Stimulated activated CD8-positive, alpha-beta memory T cell treated with anti-CD3 and anti-CD28 coated beads, Interleukin-12 subunit alpha, Interleukin-12 subunit beta, amount 100 ng/mL, for 24 hours (primary cell): ENCODE data around the gene NIPAL3.

Experiments
- DNase-seq: peaks from one replicate; pipeline ENCODE4 v3.0.0-alpha.2; 2020; ENCODE audit errors: extremely low read depth

NIPAL3 gene

DNA sequence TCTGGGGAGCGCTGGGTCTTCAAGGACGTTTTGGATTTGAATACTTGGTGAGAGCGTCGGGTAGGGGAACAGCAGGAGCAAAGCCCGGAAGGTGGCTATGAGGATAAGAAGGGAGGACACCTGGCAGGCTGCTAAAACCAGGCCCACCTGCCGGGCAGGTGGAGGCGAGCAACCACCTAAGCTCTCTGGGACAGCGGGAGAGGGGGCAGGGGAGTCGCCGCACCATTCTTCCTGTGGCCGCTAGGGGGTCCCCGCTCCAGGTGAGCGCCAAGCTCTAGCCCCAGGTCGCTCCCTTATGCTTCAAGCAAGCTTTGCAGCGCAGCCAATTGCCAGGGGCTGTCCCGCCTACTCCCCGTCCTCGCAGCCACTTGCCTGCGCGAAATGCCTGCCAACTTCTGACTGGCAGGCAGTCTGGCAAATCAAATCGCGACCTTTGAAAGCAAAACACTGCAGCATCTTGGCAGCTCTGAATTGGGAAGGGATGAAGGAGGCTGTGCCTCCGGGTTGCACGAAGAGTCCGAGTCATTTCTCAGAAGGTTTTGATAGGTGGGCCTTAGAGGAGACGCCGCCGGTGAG, at the start of gene NIPAL3:
TSS of gene NIPAL3 (plus strand) at position 469 of the 576 bp plus-strand sequence. CDS start 3,746 bp downstream, outside the sequence.
- peak; percentile 96 for DNase-seq

DNA sequence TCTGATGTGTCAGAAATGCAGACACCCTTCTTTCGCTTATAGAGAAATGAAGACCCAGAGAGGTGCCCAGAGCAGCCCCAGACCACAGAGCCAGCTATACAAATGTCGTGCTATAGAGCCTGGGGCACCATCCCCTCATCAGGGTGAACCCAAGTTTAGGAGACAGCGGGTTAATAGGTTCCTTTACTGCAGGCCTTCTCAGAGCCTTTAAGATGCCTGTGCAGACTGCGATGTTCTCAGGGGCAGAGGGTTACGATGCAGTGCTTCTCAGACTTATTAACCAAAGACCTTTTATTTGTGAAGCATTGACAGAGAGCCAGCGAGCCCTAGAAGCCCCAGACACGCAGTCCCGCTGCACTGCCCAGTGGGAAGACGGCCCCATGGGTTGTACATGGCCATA, 48.9 kb upstream of the NIPAL3 start:
- no peak for DNase-seq

DNA sequence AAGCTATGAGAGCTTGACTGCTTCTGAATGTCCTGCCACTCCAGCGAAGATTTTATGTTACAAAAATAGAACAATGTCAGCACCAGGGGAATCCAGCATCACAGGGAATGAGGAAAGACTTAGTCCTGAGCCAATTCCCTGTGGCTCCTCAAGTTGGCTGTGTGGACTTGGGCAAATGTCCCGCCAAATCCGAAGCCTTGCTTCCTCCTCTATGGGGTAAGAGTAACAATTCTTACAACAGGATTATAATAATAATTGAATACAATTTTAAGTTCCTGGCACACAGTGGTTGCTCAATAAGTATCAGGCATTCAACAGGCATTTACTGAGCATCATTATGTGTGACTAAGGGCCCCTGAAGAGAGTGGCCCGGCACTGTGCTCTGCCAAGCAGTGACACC, 46.4 kb upstream of the NIPAL3 start:
- DNase-seq, result no peak

DNA sequence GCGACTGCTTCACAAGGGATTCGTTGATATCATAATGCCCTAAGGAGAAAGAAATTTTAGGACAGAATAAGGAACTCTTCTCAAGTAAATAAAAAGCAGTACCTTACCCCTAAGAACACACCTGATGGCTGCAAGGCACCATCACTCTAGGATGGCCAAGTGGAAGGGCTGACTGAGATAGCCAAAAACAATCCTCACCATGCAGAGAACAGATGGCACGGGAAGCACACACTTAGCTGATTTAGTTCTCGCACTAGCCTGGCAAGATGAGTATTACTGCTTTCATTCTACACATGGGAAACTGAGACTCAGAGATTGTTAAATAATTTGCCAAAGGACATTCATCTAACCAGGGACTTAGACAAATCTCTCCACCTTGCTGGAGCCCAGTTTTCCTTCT, 45.8 kb upstream of the NIPAL3 start:
- no peak for DNase-seq

DNA sequence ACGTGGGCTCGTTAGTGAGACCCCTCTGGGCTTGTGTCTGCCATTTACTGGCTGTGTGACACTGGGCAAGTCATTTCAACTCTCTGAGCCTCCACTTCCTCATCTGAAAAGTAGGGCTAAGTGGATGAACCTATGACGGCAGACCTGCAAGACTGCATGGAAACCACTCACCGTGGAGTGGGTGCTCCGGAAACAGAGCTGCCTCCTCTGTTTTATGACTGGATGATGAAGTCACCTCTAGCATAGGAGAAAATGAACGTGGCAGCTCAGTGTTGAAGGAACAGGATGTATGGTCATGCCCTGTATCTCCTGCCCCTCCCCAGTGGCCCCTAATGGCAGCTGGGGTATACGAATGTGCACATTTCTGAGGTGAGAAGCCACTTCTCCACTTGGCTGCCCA, 42.6 kb upstream of the NIPAL3 start:
- no peak for DNase-seq

DNA sequence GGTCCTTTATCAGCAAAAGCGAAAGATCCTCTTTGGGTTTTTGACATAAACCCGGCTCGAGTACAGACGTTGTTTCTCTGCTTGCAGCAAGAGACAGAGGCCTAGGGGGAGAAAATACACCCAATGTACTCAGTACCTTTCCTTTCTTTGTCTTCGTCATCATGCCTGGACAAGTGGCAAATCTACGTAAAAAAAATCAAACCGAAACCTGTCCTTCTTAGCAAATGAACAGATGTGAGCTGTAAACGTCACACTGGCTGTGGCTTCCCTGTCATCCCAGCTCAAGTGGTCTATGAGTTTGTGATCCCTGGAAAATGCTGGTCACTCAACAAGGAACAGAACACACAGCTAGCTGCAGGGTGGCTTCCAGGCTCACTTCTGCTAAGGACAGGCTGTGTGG, 41.9 kb upstream of the NIPAL3 start:
- DNase-seq, result no peak

DNA sequence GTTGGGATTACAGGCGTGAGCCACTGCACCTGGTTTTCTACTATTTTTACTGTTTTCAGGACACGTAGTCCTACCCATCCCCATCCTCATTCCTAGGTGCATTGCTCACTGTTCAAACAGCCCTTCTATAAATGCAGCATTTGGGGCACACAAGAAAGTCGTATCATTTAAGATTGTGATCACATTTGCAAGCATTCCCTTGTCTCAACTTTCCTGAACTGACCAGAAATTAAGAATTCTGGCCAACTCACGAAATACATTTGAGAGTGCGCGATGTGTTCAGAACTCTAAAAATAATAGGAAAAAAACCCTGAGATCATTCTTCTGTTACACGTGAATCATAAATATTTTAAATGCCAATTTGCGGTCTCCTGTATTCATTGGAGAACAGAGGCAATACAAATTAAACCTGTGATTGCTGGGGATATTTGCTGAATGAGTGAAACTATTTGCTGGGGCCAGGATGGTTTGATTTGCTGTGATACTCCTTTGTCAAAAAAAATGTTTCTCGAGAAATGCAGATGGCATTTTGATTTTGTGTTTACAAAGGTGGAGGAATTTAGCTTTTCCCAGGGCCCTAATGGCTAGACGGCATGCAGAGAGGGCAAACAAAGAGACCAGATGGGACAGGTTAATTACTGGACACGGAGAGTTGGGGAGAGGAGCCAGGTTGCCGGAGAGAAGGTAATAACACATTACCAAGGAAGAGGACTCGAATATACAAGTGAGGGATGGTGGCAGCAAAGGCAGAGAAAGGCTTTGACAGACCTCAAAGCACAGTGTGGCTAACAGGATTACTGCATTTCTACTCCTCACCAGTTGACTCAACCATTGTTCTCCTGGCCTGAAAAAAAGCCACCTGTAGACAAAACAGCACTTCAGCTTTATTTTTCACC, 40.5 kb upstream of the NIPAL3 start:
- DNase-seq, result no peak

DNA sequence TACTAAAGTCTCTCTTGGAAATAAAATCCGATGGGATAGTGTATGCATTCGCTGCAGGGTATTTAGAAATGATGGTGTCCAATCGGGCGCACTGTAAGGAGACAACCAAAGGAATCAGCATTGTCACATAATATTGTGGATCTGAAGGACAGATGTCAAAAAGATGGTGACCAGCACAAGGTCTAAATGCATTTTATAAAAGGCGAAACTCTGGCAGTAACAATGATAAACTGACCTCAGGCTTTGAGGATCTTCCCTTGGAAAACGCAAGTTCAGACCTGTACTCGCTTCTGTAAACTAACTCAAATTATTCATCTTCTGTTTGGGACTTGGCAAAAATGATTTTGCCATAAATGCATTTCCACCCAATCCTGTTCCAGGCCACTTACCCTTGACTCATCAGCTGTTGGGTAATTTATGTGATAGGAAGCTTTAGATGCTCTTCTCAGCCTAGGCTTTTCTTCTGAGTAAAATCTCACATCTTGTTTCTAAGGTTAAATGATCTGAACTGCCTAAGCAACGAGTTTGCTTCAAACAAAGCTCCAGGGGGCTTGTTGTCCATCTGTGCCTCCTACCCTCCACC, 35.8 kb upstream of the NIPAL3 start:
- DNase-seq, result no peak

DNA sequence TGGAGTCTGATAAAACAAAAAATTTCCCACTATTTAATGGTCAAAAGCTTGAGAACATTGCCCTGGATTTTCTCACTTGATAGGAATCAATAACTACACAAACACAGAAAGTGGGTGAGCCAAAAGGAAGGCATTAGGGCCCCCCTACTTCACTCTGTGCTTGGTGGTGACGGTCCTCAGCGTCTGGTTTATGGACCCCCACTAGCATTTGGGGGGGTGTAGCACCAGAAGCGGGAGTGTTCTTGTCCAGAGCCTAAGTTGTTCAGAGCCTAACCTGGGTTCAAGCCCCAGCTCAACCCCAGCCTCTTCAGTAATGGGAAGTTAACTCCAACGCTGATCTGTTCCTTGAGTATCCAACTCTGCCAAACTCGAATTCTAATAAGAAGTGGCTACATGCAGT, 35.1 kb upstream of the NIPAL3 start:
- no peak for DNase-seq

DNA sequence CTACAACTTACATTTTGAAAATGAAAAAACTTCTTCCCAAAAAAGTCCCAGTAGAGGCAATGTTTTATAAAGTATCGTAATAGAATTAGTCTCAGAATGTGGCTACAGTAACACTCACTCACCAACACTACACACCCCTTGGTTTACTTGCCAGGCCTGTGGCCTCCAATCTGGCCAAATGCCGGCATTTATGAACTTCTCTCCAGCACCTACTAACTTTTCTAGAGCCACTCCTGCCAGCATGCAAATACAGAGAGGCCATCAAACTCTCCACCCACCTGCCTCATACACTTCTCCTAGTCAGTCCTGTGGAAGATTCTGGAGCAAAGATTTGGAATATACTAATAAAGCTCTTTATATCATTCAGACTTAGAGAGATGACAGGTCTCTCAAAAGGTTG, 34.3 kb upstream of the NIPAL3 start:
- no peak for DNase-seq

DNA sequence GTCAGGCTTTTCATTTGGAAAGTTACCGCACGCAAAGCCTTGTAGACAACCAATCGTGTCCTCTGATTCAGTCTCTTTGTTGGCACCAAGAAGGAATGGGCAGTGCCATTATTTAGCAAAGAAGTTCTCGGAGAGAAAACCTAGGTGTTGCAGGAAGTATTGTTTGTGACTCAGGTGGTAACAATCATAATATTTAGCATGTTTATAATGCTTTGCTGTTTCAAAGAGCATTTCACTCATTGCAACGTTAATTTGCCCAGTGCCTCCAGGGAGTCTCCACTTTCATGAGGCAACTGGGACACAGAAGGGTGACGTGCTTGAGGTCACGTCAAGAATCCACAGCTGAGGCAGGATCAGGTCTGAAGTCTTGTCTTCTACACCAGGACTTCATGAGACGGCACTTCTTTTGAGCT, 33.4 kb upstream of the NIPAL3 start:
- no peak for DNase-seq

DNA sequence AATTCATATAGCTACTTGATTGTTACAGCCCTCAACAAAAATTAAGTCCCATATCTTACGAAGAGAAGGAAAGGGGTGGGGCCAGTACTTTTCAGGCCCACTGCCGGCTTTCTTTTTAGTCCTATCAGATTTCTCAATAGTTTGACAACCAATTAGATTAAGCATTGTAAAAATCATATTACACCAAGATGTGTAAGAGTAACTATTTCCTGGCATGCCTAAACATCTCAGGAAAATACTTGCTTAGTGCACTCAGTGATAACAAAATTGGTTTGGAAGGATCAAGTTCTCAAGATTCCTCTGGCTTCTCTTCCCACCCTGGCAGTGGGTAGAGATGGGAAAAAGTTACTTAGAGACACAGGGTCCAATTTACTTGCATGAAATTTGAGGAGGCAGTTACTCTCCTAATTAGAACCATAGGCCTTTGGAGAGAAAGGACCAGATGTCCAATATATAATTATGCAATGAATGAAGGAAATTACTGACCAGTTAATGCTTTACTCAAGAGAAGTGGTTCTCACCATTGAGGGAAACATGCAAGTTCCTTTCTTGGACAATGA, 32.1 kb upstream of the NIPAL3 start:
- DNase-seq, result no peak

DNA sequence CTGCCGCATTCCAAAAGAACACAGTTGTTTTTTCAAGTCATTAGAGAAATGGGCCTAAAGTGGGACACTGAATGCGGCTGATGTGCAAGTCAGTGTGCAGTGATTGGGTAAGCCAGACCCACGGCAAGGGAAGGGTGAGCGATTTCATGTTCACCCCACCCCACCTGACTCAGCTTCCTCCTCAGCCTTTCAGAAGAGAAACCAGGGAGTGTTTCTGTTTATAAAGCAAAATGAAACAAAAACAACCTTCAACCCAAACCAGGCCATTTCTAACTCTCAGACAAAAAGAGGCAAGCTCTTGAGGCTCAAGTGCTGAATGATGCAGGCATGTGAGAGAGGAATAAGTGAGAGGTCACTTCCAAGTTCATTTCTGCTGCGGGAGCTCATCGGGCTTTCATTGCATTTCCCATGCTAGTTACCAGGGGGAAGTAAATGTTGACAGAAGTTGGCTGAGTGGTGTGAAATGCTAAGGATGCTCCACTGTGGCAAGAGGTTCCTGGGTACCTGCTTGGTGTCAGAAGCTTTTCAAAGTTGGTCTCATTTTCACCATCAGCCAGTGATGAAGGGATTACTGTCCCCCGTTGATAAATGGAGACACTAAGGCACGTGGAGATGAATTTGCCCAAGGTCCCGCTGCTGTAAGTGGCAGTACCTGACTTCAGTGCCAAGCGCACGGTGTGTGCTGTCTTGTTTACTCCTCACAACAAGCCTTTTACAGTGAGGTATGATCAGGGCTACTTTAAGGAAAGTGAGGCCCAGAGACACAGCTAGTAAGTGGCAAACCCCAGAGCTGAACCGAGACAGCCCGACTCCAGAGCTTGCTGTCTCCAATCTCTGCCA, 31.1 kb upstream of the NIPAL3 start:
- DNase-seq, result no peak

DNA sequence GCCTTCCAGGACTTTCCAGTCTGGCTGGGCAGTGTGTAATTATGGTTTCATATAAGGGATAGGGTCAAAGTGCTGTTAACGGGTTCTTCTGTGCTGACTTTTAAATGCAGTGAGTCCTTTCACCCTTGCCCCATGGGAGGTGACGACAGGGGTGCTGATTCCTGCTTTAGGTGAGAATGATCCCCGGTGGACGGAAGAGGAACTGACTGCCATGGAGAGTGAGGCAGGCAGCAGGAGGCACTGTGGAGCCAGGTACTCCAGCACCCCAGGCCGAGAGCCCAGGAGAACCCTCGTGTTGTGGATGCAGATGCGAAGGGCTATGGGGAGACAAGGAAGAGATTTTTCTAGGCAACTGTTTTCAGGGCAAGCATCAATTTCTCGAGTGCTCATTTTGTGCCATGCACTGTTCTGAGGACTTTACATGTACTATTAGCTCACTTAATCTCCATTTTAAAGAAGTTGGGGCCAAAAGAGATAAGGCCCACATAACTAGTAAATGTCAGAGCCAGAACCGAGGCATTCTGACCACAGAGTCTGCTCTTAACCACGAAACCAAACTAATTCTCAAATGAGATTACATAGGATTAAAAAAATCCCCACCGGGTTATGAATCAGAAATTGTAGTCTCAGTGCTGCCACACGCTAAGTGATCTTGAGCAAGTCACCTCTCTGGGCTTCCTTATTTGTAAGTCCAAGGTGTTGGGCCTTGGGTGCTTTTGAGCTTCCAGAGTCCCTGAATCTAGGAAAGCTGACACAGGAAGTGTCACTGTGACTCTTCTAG, 30.3 kb upstream of the NIPAL3 start:
- no peak for DNase-seq

DNA sequence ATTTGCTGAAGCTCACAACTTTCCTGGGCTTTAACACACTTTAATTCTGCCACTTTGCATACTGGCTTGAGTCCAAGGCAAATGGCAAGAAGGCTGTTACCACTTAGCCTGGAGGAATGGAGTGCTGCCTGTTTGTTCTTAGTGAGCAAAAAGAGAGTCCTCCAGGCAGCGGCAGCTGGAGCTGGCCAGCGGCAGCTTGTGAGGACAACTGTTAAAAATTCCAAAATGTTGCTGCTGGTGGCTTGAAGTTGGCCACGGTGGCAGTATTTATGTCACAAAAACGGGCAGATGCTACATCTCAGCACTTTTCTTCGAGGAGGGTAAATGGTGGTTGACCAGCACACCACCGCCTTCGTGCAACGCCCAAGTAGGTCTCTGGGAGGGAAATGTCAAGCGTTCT, 29.4 kb upstream of the NIPAL3 start:
- no peak for DNase-seq

DNA sequence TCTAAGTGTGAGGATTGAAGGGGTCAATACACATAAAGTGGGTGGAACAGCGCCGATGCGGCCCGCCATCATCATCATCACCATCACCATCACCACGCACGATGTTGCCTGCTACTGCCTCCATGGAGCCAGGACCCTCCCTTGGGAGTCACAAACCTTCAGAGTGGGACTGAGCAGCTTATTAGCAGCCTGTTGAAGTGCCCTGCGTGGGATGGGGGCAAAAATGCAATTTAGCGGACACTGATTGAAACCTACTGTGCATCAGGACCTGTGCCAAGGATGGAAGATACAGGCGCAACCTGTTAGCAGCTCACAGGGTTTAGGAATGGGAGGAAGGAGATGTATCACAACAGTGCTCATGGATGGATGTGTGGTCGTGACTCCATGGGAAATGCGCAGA, 28.7 kb upstream of the NIPAL3 start:
- DNase-seq, result no peak

DNA sequence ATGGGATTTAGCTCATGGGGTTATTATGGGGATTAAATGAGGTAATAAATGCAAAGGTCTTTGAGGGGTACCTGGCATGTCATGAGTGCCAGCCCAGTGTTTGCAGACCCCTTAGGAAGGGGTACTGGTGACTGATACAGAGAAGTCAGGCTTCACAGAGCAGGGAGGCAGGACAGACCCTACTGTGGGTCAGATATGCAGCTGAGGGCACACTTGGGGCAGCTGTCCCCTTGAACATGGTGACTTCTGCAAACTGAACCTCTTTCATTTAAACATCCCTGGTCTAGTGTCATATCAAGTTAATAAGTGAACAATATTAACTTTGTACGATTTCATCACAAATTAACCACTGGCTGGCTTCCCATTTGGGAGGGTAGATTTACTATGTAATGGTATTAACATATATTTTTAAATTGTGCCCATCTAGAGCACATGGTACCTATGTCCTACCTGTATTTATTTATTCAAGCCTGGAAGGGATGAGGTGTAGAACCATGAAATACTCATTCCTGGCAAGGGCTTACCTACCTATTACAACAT, 27.9 kb upstream of the NIPAL3 start:
- DNase-seq, result no peak

DNA sequence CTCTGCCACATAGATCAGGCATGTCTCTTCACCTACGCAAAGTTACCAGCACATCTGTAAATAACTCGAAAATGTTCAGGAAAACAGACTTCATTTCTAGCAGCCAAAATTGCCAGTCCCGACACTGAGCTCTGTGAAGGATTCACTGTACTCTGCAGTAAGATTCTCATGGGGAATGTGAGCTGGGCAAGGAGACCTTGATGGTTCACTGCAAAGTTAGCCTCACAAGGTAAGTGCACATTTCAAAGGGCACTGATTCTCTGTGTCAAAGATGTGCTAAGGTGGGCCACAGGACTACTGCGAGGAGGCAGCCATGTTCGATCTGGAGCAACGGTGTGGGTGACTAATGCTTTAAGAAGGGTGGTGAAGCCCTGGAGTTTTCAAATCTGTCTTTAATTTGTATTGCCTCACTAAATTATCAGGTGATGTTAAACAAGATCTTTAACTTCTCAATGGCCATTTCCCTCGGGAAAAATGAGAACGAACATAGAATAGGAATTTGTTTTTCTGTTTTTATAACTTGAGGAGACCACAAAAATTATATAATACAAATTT, 27.2 kb upstream of the NIPAL3 start:
- no peak for DNase-seq

DNA sequence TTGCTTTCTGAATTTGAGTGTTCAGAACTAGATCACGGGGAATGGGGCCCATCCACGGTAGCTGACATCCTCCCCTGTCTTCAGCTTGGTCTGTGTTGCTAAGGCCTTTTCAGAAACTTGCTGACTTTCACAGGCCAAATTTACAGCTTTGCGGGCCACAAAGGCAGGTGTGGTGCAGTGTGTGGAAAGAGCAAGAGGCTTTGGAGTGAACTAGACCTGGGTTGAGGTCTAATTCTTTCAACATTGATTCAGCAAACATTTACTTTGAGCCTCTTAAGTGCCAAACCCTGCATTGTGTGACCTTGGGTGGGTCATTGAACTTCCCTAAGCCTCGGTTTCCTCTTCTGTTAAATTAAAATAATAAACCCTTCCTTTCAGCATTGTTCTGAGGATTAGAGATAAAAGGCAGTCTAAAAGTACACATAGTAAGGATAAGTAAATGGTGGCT, 26.3 kb upstream of the NIPAL3 start:
- DNase-seq, result no peak
